Coronary artery (tissue), 2 donors: Measurements from ENCODE around the gene SF3B6.

Experiments
- DNase-seq: peaks from one replicate; pipeline ENCODE4 v3.0.0-alpha.2; 2017; ENCODE audit warnings: low spot score
- H3K27ac ChIP-seq, 2 donors: fragments of 200-600 bp; sonication (generic); one replicate each; pipeline ENCODE4 v1.5.1; 2016 to 2019
- H3K4me3 ChIP-seq: fragments of 200-600 bp; sonication (generic); 2 replicates; pipeline ENCODE4 v1.5.1; 2016; ENCODE audit warnings: mild to moderate bottlenecking, moderate library complexity
- CTCF ChIP-seq: fragments of 200-600 bp; sonication (generic); IDR thresholded peaks from one replicate; pipeline ENCODE4 v1.5.1; 2019; ENCODE audit warnings: antibody characterized with exemption

The SF3B6 gene

GRCh38 chr2:24087032-24087431 is 10.9 kb upstream of the SF3B6 start:
- no peak overlapping the region for H3K4me3 ChIP-seq
- no peak for TF ChIP-seq CTCF
- H3K27ac ChIP-seq: no peak overlapping the region
- no peak for DNase-seq

- TF ChIP-seq CTCF: no peak
- H3K4me3 ChIP-seq: no peak overlapping the region
- no peak for DNase-seq
- no peak overlapping the region for H3K27ac ChIP-seq
Measured at GRCh38 chr2:24086241-24086640, 10.1 kb upstream of the SF3B6 start.

- peak overlapping the region; percentile 81 to 97 for H3K27ac ChIP-seq
- peak overlapping the region; percentile 81 for H3K4me3 ChIP-seq
- DNase-seq: no peak
- no peak for TF ChIP-seq CTCF
Measured at GRCh38 chr2:24085200-24085489, 9.0 kb upstream of the SF3B6 start.

- DNase-seq: peak; percentile 92
- peak within 1 kb of the TSS; percentile 81 to 97 for H3K27ac ChIP-seq
- peak; percentile 91 for TF ChIP-seq CTCF
- peak within 1 kb of the TSS; percentile 81 for H3K4me3 ChIP-seq
Measured at GRCh38 chr2:24084386-24085199, 8.5 kb upstream of the SF3B6 start, which contains the start of gene TP53I3. Gene TP53I3 (minus strand): TSS chr2:24084834. CDS start chr2:24084326, 508 bp downstream.

- peak overlapping the region; percentile 81 to 97 for H3K27ac ChIP-seq
- TF ChIP-seq CTCF: no peak
- no peak for DNase-seq
- peak overlapping the region; percentile 81 for H3K4me3 ChIP-seq
Measured at GRCh38 chr2:24083567-24084385, 7.7 kb upstream of the SF3B6 start.

- peak overlapping the region; percentile 81 to 97 for H3K27ac ChIP-seq
- peak overlapping the region; percentile 81 for H3K4me3 ChIP-seq
- TF ChIP-seq CTCF: no peak
- peak; percentile 62 for DNase-seq
Measured at GRCh38 chr2:24082787-24083566, 6.9 kb upstream of the SF3B6 start.
